Measurements from ENCODE around the gene OXSR1.
"Not testable (repeated sequence)": the region's sequence is repeated elsewhere in the genome, so short reads cannot be mapped to it uniquely, and the experiment has no call there.

OXSR1 gene

DNA sequence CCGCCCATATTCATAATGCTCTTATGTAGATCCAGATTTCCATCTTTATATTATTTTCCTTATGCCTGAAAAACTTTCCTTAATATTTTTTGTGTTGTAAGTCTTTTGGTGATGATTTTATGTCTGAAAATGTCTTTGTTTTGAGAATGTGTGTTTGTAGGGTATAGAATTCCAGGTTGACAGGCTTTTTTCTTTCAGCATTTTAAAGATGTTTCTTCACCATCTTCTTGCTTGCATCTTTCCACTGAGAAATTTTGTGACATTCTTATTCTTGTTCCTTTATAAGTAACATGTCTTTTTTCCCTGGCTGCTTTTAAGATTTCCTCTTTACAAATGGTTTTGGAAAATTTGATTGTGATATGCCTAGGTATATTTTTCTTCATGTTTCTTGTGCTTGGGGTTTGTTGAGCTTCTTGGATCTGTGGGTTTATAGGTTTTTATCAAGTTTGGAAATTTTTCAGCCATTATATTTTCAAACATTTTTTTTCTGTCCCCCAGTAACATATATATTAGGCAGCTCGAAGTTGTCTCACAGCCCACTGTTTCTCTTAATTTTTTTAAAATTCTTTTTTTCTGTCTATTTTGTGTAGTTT, 73.2 kb downstream of the OXSR1 start:
- TF ChIP-seq ZNF274 (IDR thresholded peaks at IDR 0.05; ENCODE audit: low read depth, low read length) = no peak
- TF ChIP-seq YY1 (IDR thresholded peaks at IDR 0.05; ENCODE audit: insufficient read depth, insufficient read length) = no peak
- TF ChIP-seq SUZ12 (IDR thresholded peaks at IDR 0.05; ENCODE audit: extremely low read depth, insufficient read depth, insufficient read length) = no peak
- peaks cover 11% of the 10 kb centered on the region; the same call in 1 of the 2 replicates for H3K9me3 ChIP-seq (ENCODE audit: insufficient read depth, low read length)
- H3K36me3 ChIP-seq (ENCODE audit: insufficient read depth, insufficient read length, low read length) = peaks cover 39% of the 10 kb centered on the region
- no peak overlapping the region for H3K9ac ChIP-seq (ENCODE audit: insufficient read length, low read depth)
- no peak for DNase-seq (ENCODE audit: low read depth, low spot score)
- no peak overlapping the region for H3K4me3 ChIP-seq (ENCODE audit: insufficient read length, low read depth)
- H3K27me3 ChIP-seq (ENCODE audit: insufficient read depth, insufficient read length) = no peaks in the 10 kb centered on the region
- no peaks in the 10 kb centered on the region for H3K4me1 ChIP-seq (ENCODE audit: insufficient read depth, insufficient read length)

GRCh38 chr3:38242812-38243211, 77.5 kb downstream of the OXSR1 start:
- H3K36me3 ChIP-seq (ENCODE audit: insufficient read depth, insufficient read length, low read length) = peaks cover 33% of the 10 kb centered on the region
- DNase-seq (ENCODE audit: low read depth, low spot score); H3K27me3 ChIP-seq (ENCODE audit: insufficient read depth, insufficient read length); H3K4me1 ChIP-seq (ENCODE audit: insufficient read depth, insufficient read length); H3K9me3 ChIP-seq (ENCODE audit: insufficient read depth, low read length); H3K9ac ChIP-seq (ENCODE audit: insufficient read length, low read depth); H3K4me3 ChIP-seq (ENCODE audit: insufficient read length, low read depth): not testable (repeated sequence)

DNA sequence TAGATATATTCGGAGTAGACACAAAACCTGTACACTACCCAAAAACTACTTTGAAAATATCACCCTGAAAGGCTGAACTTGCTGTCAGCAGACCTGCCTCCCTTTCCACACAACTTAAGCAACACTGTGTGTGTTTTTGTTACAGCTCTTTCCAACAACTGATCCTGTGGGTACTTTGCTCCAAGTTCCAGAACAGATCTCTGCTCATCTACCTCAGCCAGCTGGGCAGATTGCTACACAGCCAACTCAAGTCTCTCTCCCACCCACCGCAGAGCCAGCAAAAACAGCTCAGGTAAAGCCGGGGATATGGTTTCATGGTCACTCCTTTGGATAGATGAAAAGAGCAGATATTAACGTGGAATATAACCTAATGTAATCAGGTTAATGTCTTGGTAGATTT, 80.6 kb downstream of the OXSR1 start:
- Histone ChIP-seq H3K9me3 (ENCODE audit: insufficient read depth, low read length) (no peaks in the 10 kb centered on the region), H3K4me3 (ENCODE audit: insufficient read length, low read depth) (no peak overlapping the region), H3K4me1 (ENCODE audit: insufficient read depth, insufficient read length) (peaks cover 5% of the 10 kb centered on the region), H3K36me3 (ENCODE audit: insufficient read depth, insufficient read length, low read length) (peaks cover 45% of the 10 kb centered on the region), H3K9ac (ENCODE audit: insufficient read length, low read depth) (no peak overlapping the region), H3K27me3 (ENCODE audit: insufficient read depth, insufficient read length) (no peaks in the 10 kb centered on the region)
- DNase-seq (ENCODE audit: low read depth, low spot score) = no peak
- no peak for TF ChIP-seq YY1 (IDR thresholded peaks at IDR 0.05; ENCODE audit: insufficient read depth, insufficient read length)
- no peak for TF ChIP-seq ZNF274 (IDR thresholded peaks at IDR 0.05; ENCODE audit: low read depth, low read length)
- no peak for TF ChIP-seq SUZ12 (IDR thresholded peaks at IDR 0.05; ENCODE audit: extremely low read depth, insufficient read depth, insufficient read length)

DNA sequence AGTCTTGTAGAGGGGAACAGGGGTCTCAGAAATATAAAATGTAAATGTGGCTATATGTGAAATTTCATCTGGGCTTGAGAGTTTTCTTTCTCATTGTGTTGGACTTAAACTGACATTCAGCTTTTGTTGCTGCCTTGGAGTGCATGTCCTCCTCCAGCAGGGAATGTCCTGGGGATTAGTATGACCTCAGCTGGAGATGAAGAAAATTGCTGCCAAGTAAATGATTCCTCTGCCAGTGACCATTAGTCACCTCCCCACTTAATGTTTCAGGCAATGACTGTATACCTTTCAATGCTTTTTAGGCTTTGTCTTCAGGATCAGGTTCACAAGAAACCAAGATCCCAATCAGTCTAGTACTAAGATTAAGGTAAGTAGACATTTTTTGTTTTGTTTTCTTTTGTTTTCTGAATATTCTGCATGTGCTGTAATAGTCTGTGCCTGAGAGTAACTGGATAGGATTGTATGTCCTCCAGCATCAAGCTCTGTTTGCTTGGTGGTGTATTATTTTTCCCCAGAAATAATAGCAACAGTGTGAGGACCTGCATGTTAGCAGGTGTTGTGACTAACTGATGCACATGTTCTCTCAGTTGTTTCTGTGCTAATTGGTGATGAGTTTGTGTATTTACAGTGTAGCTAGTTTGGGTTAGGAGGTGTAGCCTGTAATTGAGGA, 82.2 kb downstream of the OXSR1 start:
- Histone ChIP-seq H3K9ac (ENCODE audit: insufficient read length, low read depth) (no peak overlapping the region), H3K27me3 (ENCODE audit: insufficient read depth, insufficient read length) (no peaks in the 10 kb centered on the region), H3K4me1 (ENCODE audit: insufficient read depth, insufficient read length) (peaks cover 5% of the 10 kb centered on the region), H3K9me3 (ENCODE audit: insufficient read depth, low read length) (no peaks in the 10 kb centered on the region), H3K4me3 (ENCODE audit: insufficient read length, low read depth) (no peak overlapping the region), H3K36me3 (ENCODE audit: insufficient read depth, insufficient read length, low read length) (peaks cover 60% of the 10 kb centered on the region)
- no peak for DNase-seq (ENCODE audit: low read depth, low spot score)
- TF ChIP-seq YY1 (IDR thresholded peaks at IDR 0.05; ENCODE audit: insufficient read depth, insufficient read length) = no peak
- no peak for TF ChIP-seq SUZ12 (IDR thresholded peaks at IDR 0.05; ENCODE audit: extremely low read depth, insufficient read depth, insufficient read length)
- TF ChIP-seq ZNF274 (IDR thresholded peaks at IDR 0.05; ENCODE audit: low read depth, low read length) = no peak

DNA sequence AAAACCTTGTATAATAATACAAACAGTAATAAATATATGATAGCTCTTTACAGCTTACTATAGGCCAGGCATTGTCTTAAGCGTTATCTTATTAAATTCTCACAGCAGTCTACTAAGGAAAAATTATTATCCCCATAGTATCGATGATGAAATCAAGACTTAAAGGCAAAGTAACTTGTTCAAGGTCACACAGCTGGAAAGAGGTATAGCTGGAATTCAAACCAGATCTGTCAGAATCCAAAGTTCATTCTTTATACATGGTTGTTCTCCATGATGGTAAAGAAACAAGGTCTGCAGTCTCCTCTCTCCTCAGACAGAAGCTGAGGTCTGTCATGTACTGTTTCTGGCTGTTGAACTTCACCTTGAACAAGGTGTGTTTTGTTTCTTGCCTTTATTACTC, 84.9 kb downstream of the OXSR1 start:
- DNase-seq (ENCODE audit: low read depth, low spot score) = no peak
- peaks cover 86% of the 10 kb centered on the region for H3K36me3 ChIP-seq (ENCODE audit: insufficient read depth, insufficient read length, low read length)
- no peak overlapping the region for H3K9ac ChIP-seq (ENCODE audit: insufficient read length, low read depth)
- no peaks in the 10 kb centered on the region for H3K27me3 ChIP-seq (ENCODE audit: insufficient read depth, insufficient read length)
- no peak overlapping the region for H3K4me3 ChIP-seq (ENCODE audit: insufficient read length, low read depth)
- TF ChIP-seq SUZ12 (IDR thresholded peaks at IDR 0.05; ENCODE audit: extremely low read depth, insufficient read depth, insufficient read length) (no peak), YY1 (IDR thresholded peaks at IDR 0.05; ENCODE audit: insufficient read depth, insufficient read length) (no peak), ZNF274 (IDR thresholded peaks at IDR 0.05; ENCODE audit: low read depth, low read length) (no peak)
- no peaks in the 10 kb centered on the region for H3K9me3 ChIP-seq (ENCODE audit: insufficient read depth, low read length)
- peaks cover 5% of the 10 kb centered on the region for H3K4me1 ChIP-seq (ENCODE audit: insufficient read depth, insufficient read length)

- H3K9me3 ChIP-seq (ENCODE audit: insufficient read depth, low read length) = no peaks in the 10 kb centered on the region
- no peak for DNase-seq (ENCODE audit: low read depth, low spot score)
- peaks cover 83% of the 10 kb centered on the region for H3K36me3 ChIP-seq (ENCODE audit: insufficient read depth, insufficient read length, low read length)
- H3K4me3 ChIP-seq (ENCODE audit: insufficient read length, low read depth) = no peak overlapping the region
- TF ChIP-seq SUZ12 (IDR thresholded peaks at IDR 0.05; ENCODE audit: extremely low read depth, insufficient read depth, insufficient read length) (no peak), YY1 (IDR thresholded peaks at IDR 0.05; ENCODE audit: insufficient read depth, insufficient read length) (no peak), ZNF274 (IDR thresholded peaks at IDR 0.05; ENCODE audit: low read depth, low read length) (no peak)
- H3K4me1 ChIP-seq (ENCODE audit: insufficient read depth, insufficient read length) = peaks cover 5% of the 10 kb centered on the region
- H3K27me3 ChIP-seq (ENCODE audit: insufficient read depth, insufficient read length) = no peaks in the 10 kb centered on the region
- no peak overlapping the region for H3K9ac ChIP-seq (ENCODE audit: insufficient read length, low read depth)
Observed at GRCh38 chr3:38251197-38251596, 85.9 kb downstream of the OXSR1 start.

- Histone ChIP-seq H3K36me3 (ENCODE audit: insufficient read depth, insufficient read length, low read length) (peaks cover 67% of the 10 kb centered on the region), H3K4me1 (ENCODE audit: insufficient read depth, insufficient read length) (no peaks in the 10 kb centered on the region), H3K4me3 (ENCODE audit: insufficient read length, low read depth) (no peak overlapping the region), H3K27me3 (ENCODE audit: insufficient read depth, insufficient read length) (no peaks in the 10 kb centered on the region), H3K9ac (ENCODE audit: insufficient read length, low read depth) (no peak overlapping the region), H3K9me3 (ENCODE audit: insufficient read depth, low read length) (no peaks in the 10 kb centered on the region)
- no peak for TF ChIP-seq SUZ12 (IDR thresholded peaks at IDR 0.05; ENCODE audit: extremely low read depth, insufficient read depth, insufficient read length)
- TF ChIP-seq YY1 (IDR thresholded peaks at IDR 0.05; ENCODE audit: insufficient read depth, insufficient read length) = no peak
- TF ChIP-seq ZNF274 (IDR thresholded peaks at IDR 0.05; ENCODE audit: low read depth, low read length) = no peak
- DNase-seq (ENCODE audit: low read depth, low spot score) = no peak
Observed at GRCh38 chr3:38253704-38254103, 88.4 kb downstream of the OXSR1 start.

All from NT2/D1 (cell line).